Stomach smooth muscle (tissue), 2 donors: ENCODE results near the gene SLMAP.

ENCODE experiments used
- H3K27ac ChIP-seq: one replicate; pipeline ENCODE4 v1.7.0; 2013; ENCODE audit warnings: mild to moderate bottlenecking, low read length, inconsistent platforms
- H3K27me3 ChIP-seq, 2 donors: one replicate each; pipeline ENCODE4 v1.7.0; 2013; ENCODE audit warnings: low read length in 2 of 2; ENCODE audit not compliant: insufficient read depth in 2 of 2, control insufficient read depth in 1 of 2
- H3K36me3 ChIP-seq, 2 donors: one replicate each; pipeline ENCODE4 v1.7.0; 2013; ENCODE audit warnings: low read length in 2 of 2; ENCODE audit not compliant: control insufficient read depth in 2 of 2, insufficient read depth in 2 of 2
- H3K4me1 ChIP-seq: one replicate; pipeline ENCODE4 v1.7.0; 2013; ENCODE audit warnings: low read length; ENCODE audit not compliant: control insufficient read depth, insufficient read depth
- H3K4me3 ChIP-seq, 2 donors: one replicate each; pipeline ENCODE4 v1.7.0; 2013; ENCODE audit warnings: low read length in 2 of 2
- H3K9ac ChIP-seq, 2 donors: one replicate each; pipeline ENCODE4 v1.7.0; 2013; ENCODE audit warnings: low read length in 2 of 2, mild to moderate bottlenecking in 1 of 2
- H3K9me3 ChIP-seq, 2 donors: one replicate each; pipeline ENCODE4 v1.7.0; 2013; ENCODE audit warnings: low read length in 2 of 2; ENCODE audit not compliant: control insufficient read depth in 2 of 2
- donor health status: healthy.
- donor health status: Pancreatic carcinoma.

SLMAP gene, protein sequence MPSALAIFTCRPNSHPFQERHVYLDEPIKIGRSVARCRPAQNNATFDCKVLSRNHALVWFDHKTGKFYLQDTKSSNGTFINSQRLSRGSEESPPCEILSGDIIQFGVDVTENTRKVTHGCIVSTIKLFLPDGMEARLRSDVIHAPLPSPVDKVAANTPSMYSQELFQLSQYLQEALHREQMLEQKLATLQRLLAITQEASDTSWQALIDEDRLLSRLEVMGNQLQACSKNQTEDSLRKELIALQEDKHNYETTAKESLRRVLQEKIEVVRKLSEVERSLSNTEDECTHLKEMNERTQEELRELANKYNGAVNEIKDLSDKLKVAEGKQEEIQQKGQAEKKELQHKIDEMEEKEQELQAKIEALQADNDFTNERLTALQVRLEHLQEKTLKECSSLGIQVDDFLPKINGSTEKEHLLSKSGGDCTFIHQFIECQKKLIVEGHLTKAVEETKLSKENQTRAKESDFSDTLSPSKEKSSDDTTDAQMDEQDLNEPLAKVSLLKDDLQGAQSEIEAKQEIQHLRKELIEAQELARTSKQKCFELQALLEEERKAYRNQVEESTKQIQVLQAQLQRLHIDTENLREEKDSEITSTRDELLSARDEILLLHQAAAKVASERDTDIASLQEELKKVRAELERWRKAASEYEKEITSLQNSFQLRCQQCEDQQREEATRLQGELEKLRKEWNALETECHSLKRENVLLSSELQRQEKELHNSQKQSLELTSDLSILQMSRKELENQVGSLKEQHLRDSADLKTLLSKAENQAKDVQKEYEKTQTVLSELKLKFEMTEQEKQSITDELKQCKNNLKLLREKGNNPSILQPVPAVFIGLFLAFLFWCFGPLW

DNA sequence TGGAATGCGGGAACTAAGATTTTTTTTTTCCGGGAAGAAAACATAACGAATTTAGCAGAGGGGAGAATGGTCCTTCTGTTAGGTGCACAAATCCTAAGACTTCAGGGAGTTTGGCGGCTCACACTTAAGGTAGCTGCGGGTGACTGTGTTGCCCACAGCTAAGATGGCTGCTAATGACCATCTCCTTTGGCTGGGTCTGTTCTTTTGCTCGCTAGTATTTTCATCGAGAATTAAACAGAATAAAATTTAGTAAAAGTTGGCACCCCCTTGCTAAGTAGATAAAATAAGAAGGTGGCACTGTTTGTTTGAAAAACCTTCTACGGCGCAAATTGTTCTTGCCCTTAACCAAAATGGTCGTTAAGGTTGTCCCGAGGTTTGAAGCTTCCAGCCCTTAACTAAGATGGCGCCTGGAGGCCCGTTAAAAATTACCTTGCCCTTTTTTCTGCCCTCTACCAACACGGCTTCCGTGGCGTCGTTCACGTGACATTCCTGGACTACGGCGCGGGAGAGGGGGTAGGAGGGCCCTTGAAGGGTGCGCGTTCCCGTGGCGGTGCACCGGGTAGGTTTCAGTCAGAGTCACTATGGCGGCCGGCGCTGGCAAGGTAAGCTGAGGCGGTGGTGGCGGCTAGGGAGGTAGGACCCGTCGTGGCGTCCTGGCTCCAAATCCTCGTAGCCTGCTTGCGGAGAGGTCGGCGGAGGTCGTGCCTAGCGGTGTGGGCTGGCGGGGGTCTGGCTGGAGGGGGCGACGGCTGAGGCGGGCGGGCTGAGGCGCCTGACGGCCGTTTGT is at the start of gene SLMAP:
TSS of gene SLMAP (plus strand) at position 569 of the 787 bp plus-strand sequence. CDS start 1,343 bp downstream, outside the sequence.
- Histone ChIP-seq H3K4me1 (peaks cover 8% of the 10 kb centered on the region), H3K4me3 (peak within 1 kb of the TSS; percentile 85), H3K27me3 (no peaks in the 10 kb centered on the region)

DNA sequence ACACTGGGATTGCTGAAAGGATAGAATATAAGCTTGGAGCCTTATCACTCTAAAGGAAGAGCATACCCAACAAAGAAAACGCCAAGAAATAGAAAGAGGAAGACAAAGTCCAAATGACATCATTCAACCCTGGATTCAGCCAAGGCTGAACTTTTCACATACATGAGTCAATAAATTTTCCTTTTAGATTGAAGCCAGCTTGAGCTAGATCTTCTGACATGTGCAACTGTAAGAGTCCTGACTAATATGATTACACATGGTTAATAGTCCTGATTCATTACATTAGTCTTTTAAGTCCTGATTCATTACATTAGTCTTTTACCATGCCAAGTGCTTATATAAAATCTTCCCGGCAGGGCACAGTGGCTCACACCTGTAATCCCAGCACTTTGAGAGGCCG is 49.6 kb upstream of the SLMAP start:
- no peaks in the 10 kb centered on the region for H3K27me3 ChIP-seq
- H3K27ac ChIP-seq = no peak overlapping the region
- H3K9me3 ChIP-seq = peaks cover 0 to 2% of the 10 kb centered on the region in 2 donors
- H3K4me3 ChIP-seq = no peak overlapping the region
- no peaks in the 10 kb centered on the region for H3K36me3 ChIP-seq
- no peaks in the 10 kb centered on the region for H3K4me1 ChIP-seq
- H3K9ac ChIP-seq = no peak overlapping the region

More for the DNA sequence above, at the start of gene SLMAP:
- H3K27ac ChIP-seq = peak within 1 kb of the TSS; percentile 80
- H3K36me3 ChIP-seq = no peaks in the 10 kb centered on the region
- no peaks in the 10 kb centered on the region for H3K9me3 ChIP-seq
- peak within 1 kb of the TSS; percentile 82 to 84 for H3K9ac ChIP-seq

DNA sequence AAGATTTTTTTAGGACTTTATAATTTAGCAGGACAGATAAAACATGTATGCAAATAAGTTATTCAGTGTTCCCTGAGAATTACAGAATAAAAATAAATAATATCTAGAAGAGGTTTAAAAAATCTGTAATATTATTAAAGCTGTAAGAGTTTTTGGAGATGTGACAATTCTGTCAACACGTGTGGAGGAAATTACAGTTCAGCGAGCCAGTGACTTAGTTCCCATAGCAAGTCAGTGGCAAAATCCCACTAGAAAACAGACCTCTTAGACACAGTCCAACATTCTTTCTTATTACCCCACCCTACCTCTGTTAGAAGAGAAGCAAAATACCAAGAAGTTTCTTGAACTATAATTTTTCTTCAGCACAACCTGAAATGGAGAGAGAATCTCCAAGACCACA is 47.1 kb upstream of the SLMAP start:
- Histone ChIP-seq H3K36me3 (no peaks in the 10 kb centered on the region), H3K27me3 (no peaks in the 10 kb centered on the region), H3K27ac (no peak overlapping the region), H3K9ac (no peak overlapping the region), H3K4me1 (no peaks in the 10 kb centered on the region), H3K4me3 (no peak overlapping the region), H3K9me3 (peaks cover 0 to 2% of the 10 kb centered on the region in 2 donors)

DNA sequence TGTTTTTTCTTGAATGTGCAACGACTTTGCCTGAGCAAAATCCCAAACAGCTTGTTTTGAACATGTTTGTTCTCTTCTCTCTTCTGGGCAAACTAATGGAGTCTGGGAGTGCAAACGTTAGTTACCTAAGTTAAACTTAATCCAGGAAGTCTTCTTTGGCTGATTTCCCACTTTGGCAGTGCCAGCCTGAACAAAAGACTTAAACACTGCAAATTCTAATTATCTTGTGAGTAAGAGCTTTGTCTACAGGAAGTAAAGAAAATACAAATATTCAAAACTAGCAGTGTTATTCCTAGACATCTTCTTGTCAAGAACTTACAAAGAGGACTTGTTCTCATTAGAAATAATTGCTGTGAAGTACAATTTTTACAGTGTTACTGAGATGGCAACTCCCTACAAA is 46.5 kb upstream of the SLMAP start:
- no peaks in the 10 kb centered on the region for H3K27me3 ChIP-seq
- H3K36me3 ChIP-seq = no peaks in the 10 kb centered on the region
- peaks cover 0 to 2% of the 10 kb centered on the region in 2 donors for H3K9me3 ChIP-seq
- no peaks in the 10 kb centered on the region for H3K4me1 ChIP-seq
- H3K27ac ChIP-seq = no peak overlapping the region
- H3K4me3 ChIP-seq = no peak overlapping the region
- no peak overlapping the region for H3K9ac ChIP-seq

DNA sequence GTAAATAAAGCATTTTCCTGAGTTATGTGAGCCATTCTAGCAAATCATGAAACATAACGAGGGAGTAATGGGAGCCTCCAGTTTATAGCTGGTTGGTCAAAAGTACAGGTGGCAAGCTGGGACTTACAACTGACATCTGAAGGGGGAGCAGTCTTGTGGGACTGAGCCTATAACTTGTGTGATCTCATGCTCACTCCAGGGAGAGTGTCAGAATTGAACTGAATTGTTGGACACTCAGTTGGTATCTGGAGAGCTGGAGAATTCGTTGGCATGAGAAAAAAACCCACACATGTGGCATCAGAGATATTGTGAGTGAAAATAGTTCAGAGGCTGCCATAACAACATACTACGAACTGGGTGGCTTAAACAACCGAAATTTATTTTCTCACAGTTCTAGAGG is 40.4 kb upstream of the SLMAP start:
- Histone ChIP-seq H3K9me3 (no peaks in the 10 kb centered on the region), H3K27me3 (no peaks in the 10 kb centered on the region), H3K27ac (no peak overlapping the region), H3K4me3 (no peak overlapping the region), H3K9ac (no peak overlapping the region), H3K4me1 (no peaks in the 10 kb centered on the region), H3K36me3 (no peaks in the 10 kb centered on the region)

DNA sequence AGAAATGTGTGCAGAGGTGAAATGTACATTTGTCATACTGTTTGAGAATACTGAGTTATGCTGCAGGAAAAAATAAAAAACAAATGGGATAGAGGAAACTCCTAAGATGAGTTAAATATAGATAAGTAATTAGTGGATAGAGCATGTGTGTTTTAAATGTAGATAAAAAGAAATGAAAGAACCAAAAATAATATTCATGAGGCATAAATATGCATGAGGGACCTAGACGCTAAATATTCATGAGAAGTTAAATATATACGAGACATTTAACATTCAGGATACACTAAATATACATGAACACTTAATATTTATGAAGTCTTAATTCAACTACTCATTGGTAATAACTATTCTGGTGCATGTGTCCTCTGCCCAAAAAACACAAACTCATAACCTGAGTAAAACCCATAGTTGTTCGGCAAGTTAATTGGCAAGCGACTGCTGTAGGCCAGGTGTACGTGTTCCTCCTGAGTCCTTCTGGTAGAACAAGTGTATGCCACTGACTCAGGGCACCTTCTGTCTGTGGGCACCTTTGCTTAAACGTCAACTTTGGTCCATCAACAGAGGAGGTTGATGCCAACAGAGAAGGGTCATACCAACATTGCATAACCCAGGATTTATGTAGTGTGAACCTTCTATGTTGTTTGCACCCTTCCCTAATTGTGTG is 38.8 kb upstream of the SLMAP start:
- no peaks in the 10 kb centered on the region for H3K27me3 ChIP-seq
- no peak overlapping the region for H3K9ac ChIP-seq
- no peaks in the 10 kb centered on the region for H3K9me3 ChIP-seq
- H3K27ac ChIP-seq = no peak overlapping the region
- H3K4me3 ChIP-seq = no peak overlapping the region
- H3K4me1 ChIP-seq = no peaks in the 10 kb centered on the region
- H3K36me3 ChIP-seq = no peaks in the 10 kb centered on the region

DNA sequence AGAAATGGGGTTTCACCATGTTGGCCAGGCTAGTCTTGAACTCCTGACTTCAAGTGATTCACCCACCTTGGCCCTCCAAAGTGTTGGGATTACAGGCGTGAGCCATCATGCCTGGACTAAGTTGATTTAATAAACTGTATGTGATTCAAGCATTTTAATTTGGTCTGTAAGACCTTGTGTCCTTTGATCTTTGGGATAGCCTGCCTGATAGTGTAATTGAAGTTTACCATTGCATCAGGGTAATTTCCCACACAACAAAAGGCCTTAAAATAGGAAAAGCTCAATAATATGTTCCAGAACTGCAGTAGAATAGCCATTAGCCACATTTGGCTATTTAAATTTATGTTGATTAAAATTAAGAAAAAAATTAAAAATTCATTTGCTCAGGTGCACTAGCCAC is 38.0 kb upstream of the SLMAP start:
- no peaks in the 10 kb centered on the region for H3K9me3 ChIP-seq
- no peak overlapping the region for H3K9ac ChIP-seq
- no peak overlapping the region for H3K27ac ChIP-seq
- no peaks in the 10 kb centered on the region for H3K4me1 ChIP-seq
- no peaks in the 10 kb centered on the region for H3K36me3 ChIP-seq
- no peaks in the 10 kb centered on the region for H3K27me3 ChIP-seq
- H3K4me3 ChIP-seq = no peak overlapping the region

DNA sequence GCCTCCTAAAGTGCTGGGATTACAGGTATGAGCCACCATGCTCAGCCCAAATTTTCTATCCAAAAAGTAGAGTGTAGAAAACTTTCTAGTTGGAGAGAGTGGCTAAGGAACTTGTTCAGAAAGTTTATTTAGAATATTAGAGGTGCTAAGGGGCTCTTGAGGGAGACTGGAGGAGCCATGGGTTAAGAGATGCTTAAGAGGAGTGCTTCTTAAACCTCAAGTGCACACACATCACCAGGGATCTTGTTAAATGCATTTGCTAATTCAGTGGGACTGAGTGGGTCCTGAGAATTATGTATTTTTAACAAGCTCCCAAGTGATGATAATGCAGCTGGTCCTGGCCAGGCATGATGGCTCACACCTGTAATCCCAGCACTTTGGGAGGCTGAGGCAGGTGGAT is 29.7 kb upstream of the SLMAP start:
- Histone ChIP-seq H3K4me3 (no peak overlapping the region), H3K4me1 (no peaks in the 10 kb centered on the region), H3K9me3 (no peaks in the 10 kb centered on the region), H3K27ac (no peak overlapping the region), H3K27me3 (no peaks in the 10 kb centered on the region), H3K36me3 (no peaks in the 10 kb centered on the region), H3K9ac (no peak overlapping the region)

DNA sequence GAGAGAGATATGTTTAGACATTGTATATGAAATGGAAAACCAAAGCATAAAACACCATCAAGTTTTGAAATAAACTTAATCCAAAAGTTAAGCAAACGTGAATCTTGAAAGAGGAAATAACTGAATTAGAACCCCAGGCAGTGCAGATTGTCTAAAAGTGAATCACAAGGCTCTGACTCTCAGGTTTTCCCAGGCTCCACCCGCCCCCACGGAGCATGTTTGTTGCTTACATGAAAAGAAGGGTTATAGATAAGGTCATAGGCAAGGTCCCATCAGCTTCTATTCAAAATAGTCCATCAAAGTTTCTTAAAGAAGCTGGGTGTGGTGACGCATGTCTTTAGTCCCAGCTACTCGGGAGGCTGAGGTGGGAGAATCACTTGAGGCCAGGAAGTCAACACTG is 29.0 kb upstream of the SLMAP start:
- Histone ChIP-seq H3K9ac (no peak overlapping the region), H3K27me3 (no peaks in the 10 kb centered on the region), H3K27ac (no peak overlapping the region), H3K9me3 (no peaks in the 10 kb centered on the region), H3K4me3 (no peak overlapping the region), H3K4me1 (no peaks in the 10 kb centered on the region), H3K36me3 (no peaks in the 10 kb centered on the region)
